Measurements from ENCODE around the gene NFASC.

Gene NFASC

GRCh38 chr1:204931768-204932572 lies 61.3 kb downstream of the NFASC start:
- peaks cover 29% of the 10 kb centered on the region for H3K4me1 ChIP-seq (ENCODE audit: control insufficient read depth, insufficient read depth, low read length)
- no peak overlapping the region for H3K4me3 ChIP-seq (ENCODE audit: insufficient read depth, low read depth, low read length)
- WGBS, 2 experiments, result 92 to 94% methylated on average over 7 of the region's 7 CpGs
- H3K27me3 ChIP-seq (ENCODE audit: control insufficient read depth, insufficient read depth, low read length, poor library complexity, severe bottlenecking), result no peaks in the 10 kb centered on the region
- no peaks in the 10 kb centered on the region for H3K9me3 ChIP-seq (ENCODE audit: control insufficient read depth, low read length)
- H3K36me3 ChIP-seq (ENCODE audit: control insufficient read depth, insufficient read depth, low read length), result no peaks in the 10 kb centered on the region
- H3K27ac ChIP-seq (ENCODE audit: insufficient read depth, low read depth, low read length, poor library complexity, severe bottlenecking), result no peak overlapping the region

GRCh38 chr1:204932573-204932909 lies 61.9 kb downstream of the NFASC start:
- WGBS, 2 experiments, result 84 to 87% methylated on average over 7 of the region's 7 CpGs
- Histone ChIP-seq H3K4me1 (ENCODE audit: control insufficient read depth, insufficient read depth, low read length) (peaks cover 26% of the 10 kb centered on the region), H3K27me3 (ENCODE audit: control insufficient read depth, insufficient read depth, low read length, poor library complexity, severe bottlenecking) (no peaks in the 10 kb centered on the region), H3K36me3 (ENCODE audit: control insufficient read depth, insufficient read depth, low read length) (no peaks in the 10 kb centered on the region), H3K27ac (ENCODE audit: insufficient read depth, low read depth, low read length, poor library complexity, severe bottlenecking) (no peak overlapping the region), H3K9me3 (ENCODE audit: control insufficient read depth, low read length) (no peaks in the 10 kb centered on the region), H3K4me3 (ENCODE audit: insufficient read depth, low read depth, low read length) (no peak overlapping the region)

GRCh38 chr1:204935155-204935554 lies 64.5 kb downstream of the NFASC start:
- Histone ChIP-seq H3K4me1 (ENCODE audit: control insufficient read depth, insufficient read depth, low read length) (peaks cover under 1% of the 10 kb centered on the region), H3K36me3 (ENCODE audit: control insufficient read depth, insufficient read depth, low read length) (no peaks in the 10 kb centered on the region), H3K4me3 (ENCODE audit: insufficient read depth, low read depth, low read length) (no peak overlapping the region), H3K9me3 (ENCODE audit: control insufficient read depth, low read length) (no peaks in the 10 kb centered on the region), H3K27ac (ENCODE audit: insufficient read depth, low read depth, low read length, poor library complexity, severe bottlenecking) (no peak overlapping the region), H3K27me3 (ENCODE audit: control insufficient read depth, insufficient read depth, low read length, poor library complexity, severe bottlenecking) (no peaks in the 10 kb centered on the region)
- 91% methylated on average over 3 of the region's 3 CpGs for WGBS, 2 experiments

GRCh38 chr1:204936765-204937164 lies 66.1 kb downstream of the NFASC start:
- H3K36me3 ChIP-seq (ENCODE audit: control insufficient read depth, insufficient read depth, low read length), result no peaks in the 10 kb centered on the region
- no peaks in the 10 kb centered on the region for H3K4me1 ChIP-seq (ENCODE audit: control insufficient read depth, insufficient read depth, low read length)
- no peaks in the 10 kb centered on the region for H3K9me3 ChIP-seq (ENCODE audit: control insufficient read depth, low read length)
- no peak overlapping the region for H3K4me3 ChIP-seq (ENCODE audit: insufficient read depth, low read depth, low read length)
- 51% methylated on average over 4 of the region's 4 CpGs for WGBS, 2 experiments
- no peaks in the 10 kb centered on the region for H3K27me3 ChIP-seq (ENCODE audit: control insufficient read depth, insufficient read depth, low read length, poor library complexity, severe bottlenecking)
- H3K27ac ChIP-seq (ENCODE audit: insufficient read depth, low read depth, low read length, poor library complexity, severe bottlenecking), result no peak overlapping the region

- no peaks in the 10 kb centered on the region for H3K9me3 ChIP-seq (ENCODE audit: control insufficient read depth, low read length)
- no peaks in the 10 kb centered on the region for H3K4me1 ChIP-seq (ENCODE audit: control insufficient read depth, insufficient read depth, low read length)
- WGBS, 2 experiments, result 87% methylated on average over 11 of the region's 11 CpGs
- no peak overlapping the region for H3K27ac ChIP-seq (ENCODE audit: insufficient read depth, low read depth, low read length, poor library complexity, severe bottlenecking)
- no peak overlapping the region for H3K4me3 ChIP-seq (ENCODE audit: insufficient read depth, low read depth, low read length)
- no peaks in the 10 kb centered on the region for H3K36me3 ChIP-seq (ENCODE audit: control insufficient read depth, insufficient read depth, low read length)
- no peaks in the 10 kb centered on the region for H3K27me3 ChIP-seq (ENCODE audit: control insufficient read depth, insufficient read depth, low read length, poor library complexity, severe bottlenecking)
These were observed 67.2 kb downstream of the NFASC start for GRCh38 chr1:204937901-204938300.

- Histone ChIP-seq H3K4me3 (ENCODE audit: insufficient read depth, low read depth, low read length) (no peak overlapping the region), H3K36me3 (ENCODE audit: control insufficient read depth, insufficient read depth, low read length) (no peaks in the 10 kb centered on the region), H3K4me1 (ENCODE audit: control insufficient read depth, insufficient read depth, low read length) (no peaks in the 10 kb centered on the region), H3K9me3 (ENCODE audit: control insufficient read depth, low read length) (no peaks in the 10 kb centered on the region), H3K27me3 (ENCODE audit: control insufficient read depth, insufficient read depth, low read length, poor library complexity, severe bottlenecking) (no peaks in the 10 kb centered on the region), H3K27ac (ENCODE audit: insufficient read depth, low read depth, low read length, poor library complexity, severe bottlenecking) (no peak overlapping the region)
- 100% methylated on average over 2 of the region's 2 CpGs for WGBS, 2 experiments
These were observed 69.9 kb downstream of the NFASC start for GRCh38 chr1:204940591-204940990.

GRCh38 chr1:204941421-204942338 lies 71.0 kb downstream of the NFASC start:
- H3K4me1 ChIP-seq (ENCODE audit: control insufficient read depth, insufficient read depth, low read length), result no peaks in the 10 kb centered on the region
- H3K36me3 ChIP-seq (ENCODE audit: control insufficient read depth, insufficient read depth, low read length), result no peaks in the 10 kb centered on the region
- no peaks in the 10 kb centered on the region for H3K9me3 ChIP-seq (ENCODE audit: control insufficient read depth, low read length)
- no peak overlapping the region for H3K4me3 ChIP-seq (ENCODE audit: insufficient read depth, low read depth, low read length)
- 42 to 43% methylated on average over 12 to 13 of the region's 15 CpGs for WGBS, 2 experiments
- no peaks in the 10 kb centered on the region for H3K27me3 ChIP-seq (ENCODE audit: control insufficient read depth, insufficient read depth, low read length, poor library complexity, severe bottlenecking)
- no peak overlapping the region for H3K27ac ChIP-seq (ENCODE audit: insufficient read depth, low read depth, low read length, poor library complexity, severe bottlenecking)

- Histone ChIP-seq H3K27me3 (ENCODE audit: control insufficient read depth, insufficient read depth, low read length, poor library complexity, severe bottlenecking) (no peaks in the 10 kb centered on the region), H3K4me1 (ENCODE audit: control insufficient read depth, insufficient read depth, low read length) (no peaks in the 10 kb centered on the region), H3K27ac (ENCODE audit: insufficient read depth, low read depth, low read length, poor library complexity, severe bottlenecking) (no peak overlapping the region), H3K36me3 (ENCODE audit: control insufficient read depth, insufficient read depth, low read length) (no peaks in the 10 kb centered on the region), H3K4me3 (ENCODE audit: insufficient read depth, low read depth, low read length) (no peak overlapping the region), H3K9me3 (ENCODE audit: control insufficient read depth, low read length) (no peaks in the 10 kb centered on the region)
- 94 to 97% methylated on average over 6 of the region's 6 CpGs for WGBS, 2 experiments
These were observed 72.8 kb downstream of the NFASC start for GRCh38 chr1:204943495-204943894.

- no peaks in the 10 kb centered on the region for H3K27me3 ChIP-seq (ENCODE audit: control insufficient read depth, insufficient read depth, low read length, poor library complexity, severe bottlenecking)
- 93 to 94% methylated on average over 4 of the region's 4 CpGs for WGBS, 2 experiments
- H3K9me3 ChIP-seq (ENCODE audit: control insufficient read depth, low read length), result no peaks in the 10 kb centered on the region
- no peak overlapping the region for H3K27ac ChIP-seq (ENCODE audit: insufficient read depth, low read depth, low read length, poor library complexity, severe bottlenecking)
- H3K4me3 ChIP-seq (ENCODE audit: insufficient read depth, low read depth, low read length), result no peak overlapping the region
- no peaks in the 10 kb centered on the region for H3K4me1 ChIP-seq (ENCODE audit: control insufficient read depth, insufficient read depth, low read length)
- H3K36me3 ChIP-seq (ENCODE audit: control insufficient read depth, insufficient read depth, low read length), result no peaks in the 10 kb centered on the region
These were observed 74.0 kb downstream of the NFASC start for GRCh38 chr1:204944662-204945061.

GRCh38 chr1:204945565-204945977 lies 74.9 kb downstream of the NFASC start:
- Histone ChIP-seq H3K4me3 (ENCODE audit: insufficient read depth, low read depth, low read length) (no peak overlapping the region), H3K4me1 (ENCODE audit: control insufficient read depth, insufficient read depth, low read length) (peaks cover 3% of the 10 kb centered on the region), H3K27me3 (ENCODE audit: control insufficient read depth, insufficient read depth, low read length, poor library complexity, severe bottlenecking) (no peaks in the 10 kb centered on the region), H3K9me3 (ENCODE audit: control insufficient read depth, low read length) (no peaks in the 10 kb centered on the region), H3K36me3 (ENCODE audit: control insufficient read depth, insufficient read depth, low read length) (no peaks in the 10 kb centered on the region), H3K27ac (ENCODE audit: insufficient read depth, low read depth, low read length, poor library complexity, severe bottlenecking) (no peak overlapping the region)
- WGBS, 2 experiments, result 76 to 80% methylated on average over 4 of the region's 4 CpGs
